T1000 (cell line): ENCODE data around the gene SP5.
A peak's percentile ranks its signal among the peaks of the same experiment; 100 is the strongest.
"Not testable (repeated sequence)": the region's sequence is repeated elsewhere in the genome, so short reads cannot be mapped to it uniquely, and the experiment has no call there.

Experiments
- DNase-seq: peaks from one replicate; lab custom pipeline; 2025; ENCODE audit warnings: mixed read lengths; lab: John Stamatoyannopoulos, UW

Gene SP5

GRCh38 chr2:170715062-170715931 lies at the start of gene SP5:
SP5 (plus strand) TSS chr2:170715337; CDS start chr2:170715513, 176 bp downstream.
- DNase-seq, result peak; percentile 35

DNA sequence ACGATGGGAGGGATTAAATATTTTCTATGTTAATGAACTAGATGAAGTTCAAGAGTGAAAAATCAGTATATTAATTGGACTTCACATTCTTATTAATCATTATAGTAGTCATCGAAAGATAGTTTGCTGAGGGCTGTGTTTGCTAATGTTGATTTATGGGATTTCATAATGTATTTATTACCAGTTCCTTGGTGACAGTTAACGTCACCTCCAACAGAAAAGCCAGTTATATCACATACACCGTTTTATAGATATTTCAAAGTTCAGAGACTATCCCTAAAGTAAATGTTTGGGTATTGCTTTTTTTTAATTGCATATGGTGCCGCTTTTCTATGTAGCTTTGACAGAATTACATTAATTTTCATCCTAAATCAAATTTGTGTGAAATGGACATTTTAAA lies 49.4 kb upstream of the SP5 start:
- DNase-seq, result no peak

GRCh38 chr2:170669909-170670308 lies 45.2 kb upstream of the SP5 start:
- no peak for DNase-seq

DNA sequence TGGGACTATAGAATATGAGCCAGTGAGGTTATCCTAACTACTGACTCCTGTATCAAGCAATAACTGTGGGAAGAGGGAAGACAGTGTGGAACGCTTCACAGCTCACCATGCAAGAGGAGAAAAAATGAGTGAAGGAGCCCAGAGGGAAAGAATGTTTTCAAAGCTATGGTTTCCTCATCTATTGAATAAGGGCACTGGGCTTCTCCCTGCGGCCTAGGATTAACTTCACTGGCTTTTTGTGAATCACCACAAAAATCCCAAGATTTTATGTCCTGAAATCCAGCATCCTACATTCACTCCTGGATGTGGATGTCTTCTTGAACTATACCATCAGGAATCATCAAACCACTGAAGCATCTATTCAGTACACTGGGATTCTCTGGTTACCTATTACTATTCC lies 44.5 kb upstream of the SP5 start:
- no peak for DNase-seq

GRCh38 chr2:170671079-170671478 lies 44.1 kb upstream of the SP5 start:
- DNase-seq, result no peak

DNA sequence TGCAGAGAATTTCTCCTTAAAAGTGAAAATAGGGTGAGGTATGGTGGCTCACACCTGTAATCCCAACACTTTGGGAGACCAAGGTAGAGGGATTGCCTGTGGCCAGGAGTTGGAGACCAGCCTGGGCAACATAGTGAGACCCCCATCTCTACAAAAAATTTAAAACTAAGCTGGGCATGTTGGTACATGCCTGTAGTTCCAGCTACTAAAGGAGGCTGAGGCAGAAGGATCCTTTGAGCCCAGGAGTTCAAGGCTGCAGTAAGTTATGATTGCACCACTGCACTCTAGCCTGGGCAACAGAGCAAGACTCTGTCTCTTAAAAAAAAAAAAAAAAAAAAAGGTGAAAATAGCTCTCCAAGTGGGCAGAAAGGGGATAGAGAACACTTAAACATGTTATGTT lies 40.9 kb upstream of the SP5 start:
- DNase-seq, result not testable (repeated sequence)

DNA sequence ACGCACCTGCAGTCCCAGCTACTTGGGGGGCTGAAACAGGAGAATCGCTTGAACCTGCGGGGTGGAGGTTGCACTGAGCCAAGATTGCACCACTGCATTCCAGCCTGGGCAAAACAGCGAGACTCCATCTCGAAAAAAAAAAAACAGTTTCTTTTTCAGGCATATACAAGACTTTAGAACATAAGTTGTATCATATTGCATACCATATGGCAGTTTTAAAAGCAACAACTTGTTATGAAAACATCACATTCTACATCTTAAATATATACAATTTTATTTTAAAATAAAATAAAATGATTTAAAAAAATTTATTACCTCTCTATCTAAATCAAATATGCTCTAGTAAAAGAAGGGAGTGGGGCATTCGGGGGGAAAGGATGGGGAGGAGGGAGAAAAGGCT lies 39.4 kb upstream of the SP5 start:
- no peak for DNase-seq

GRCh38 chr2:170679607-170680079 lies 35.5 kb upstream of the SP5 start:
- no peak for DNase-seq

- no peak for DNase-seq
These were observed 34.8 kb upstream of the SP5 start for GRCh38 chr2:170680172-170680941.

DNA sequence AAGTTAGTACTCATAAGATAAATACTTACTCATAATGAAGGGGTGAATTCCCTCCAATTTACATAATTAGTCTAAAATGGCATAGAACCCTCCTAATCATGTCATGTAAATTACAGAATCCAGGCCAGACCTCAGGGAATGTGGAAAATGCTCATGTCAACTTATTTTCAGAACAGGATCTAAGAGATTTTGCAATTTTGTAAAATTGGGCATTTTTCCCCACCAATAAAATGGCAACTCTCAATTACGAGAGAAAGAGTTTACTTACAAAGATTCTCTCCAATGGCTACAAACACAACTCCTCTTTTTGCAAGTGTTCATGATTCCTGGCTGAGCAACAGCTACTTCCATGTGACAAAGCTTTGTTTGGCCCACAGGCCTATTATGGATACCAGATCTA lies 33.8 kb upstream of the SP5 start:
- DNase-seq, result no peak

- no peak for DNase-seq
These were observed 29.5 kb upstream of the SP5 start for GRCh38 chr2:170685591-170685990.

DNA sequence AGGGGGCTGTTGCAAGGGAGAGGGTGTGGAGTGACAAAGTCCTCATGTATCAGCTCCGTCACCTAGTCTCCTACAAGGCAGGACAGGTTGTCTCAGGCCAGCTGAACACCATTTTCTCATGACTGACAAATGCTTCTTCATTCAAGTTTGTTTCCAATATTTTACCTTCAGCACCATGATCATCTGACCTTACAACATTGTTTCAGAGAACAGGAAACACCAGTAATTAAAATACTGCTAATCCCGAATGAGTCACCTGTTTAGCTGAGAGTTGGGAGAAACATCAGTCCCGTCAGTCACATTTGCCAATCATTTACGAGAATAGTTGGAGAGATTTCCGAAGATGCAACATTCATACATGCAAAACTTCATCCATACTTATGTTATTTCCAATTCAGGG lies 25.7 kb upstream of the SP5 start:
- no peak for DNase-seq

DNA sequence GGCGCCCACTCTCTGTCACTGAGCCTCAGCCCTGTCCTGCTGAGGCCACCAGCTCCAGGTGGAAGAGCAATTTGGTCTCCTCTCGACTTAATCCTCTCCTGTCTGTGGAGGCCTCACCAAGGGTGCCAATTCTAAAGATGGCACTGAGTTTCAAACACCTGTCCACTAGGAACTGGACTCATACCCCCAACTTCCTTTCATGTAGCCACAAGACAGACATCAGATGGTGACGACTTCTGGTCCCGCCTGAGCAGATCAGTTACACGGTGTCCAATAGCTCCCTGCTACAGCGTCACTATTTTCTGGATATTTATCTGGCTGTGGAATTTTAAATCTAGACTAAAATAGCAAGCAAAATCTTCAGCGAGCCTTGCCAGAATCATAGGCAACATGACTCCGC lies 24.5 kb upstream of the SP5 start:
- no peak for DNase-seq

- DNase-seq, result no peak
These were observed 20.8 kb upstream of the SP5 start for GRCh38 chr2:170694316-170694715.

- DNase-seq, result no peak
These were observed 19.4 kb upstream of the SP5 start for GRCh38 chr2:170695521-170696410.

DNA sequence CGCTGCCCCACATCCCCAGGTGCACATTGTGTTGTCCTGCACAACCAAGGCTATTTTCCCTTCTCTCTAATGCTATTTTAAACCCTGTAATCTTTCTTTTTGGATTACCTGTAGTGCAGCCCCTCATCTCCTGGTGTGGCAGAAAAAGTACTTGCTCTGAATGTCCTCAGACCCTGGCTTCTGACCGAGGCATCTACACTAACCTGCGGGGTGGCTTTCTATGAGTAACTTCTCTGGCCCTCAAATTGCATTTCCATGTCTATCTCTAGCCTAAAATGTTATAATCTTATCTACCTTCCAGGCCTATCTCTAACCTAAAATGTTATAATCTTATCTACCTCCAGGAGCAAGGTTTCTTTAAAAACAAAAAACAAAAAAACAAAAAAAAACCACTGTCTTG lies 18.2 kb upstream of the SP5 start:
- DNase-seq, result no peak

DNA sequence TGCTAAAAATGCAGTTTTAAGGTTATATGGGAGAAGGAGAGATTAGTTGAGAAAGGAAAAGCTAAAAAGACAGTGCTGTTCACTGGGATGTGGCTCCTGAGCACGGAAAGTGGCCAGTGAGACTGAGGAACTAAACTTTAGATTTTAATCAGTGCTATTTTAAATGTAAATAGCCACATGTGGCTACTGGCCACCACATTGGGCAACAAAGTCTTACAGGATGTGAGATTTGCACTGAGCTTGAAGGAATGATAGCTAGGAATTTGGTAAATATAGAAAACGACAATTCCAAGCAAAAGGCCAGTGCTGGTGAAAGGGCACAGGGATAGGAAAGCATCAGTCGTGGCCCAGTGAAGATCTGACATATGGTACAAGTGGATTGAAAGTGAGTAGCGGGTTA lies 14.1 kb upstream of the SP5 start:
- DNase-seq, result no peak

DNA sequence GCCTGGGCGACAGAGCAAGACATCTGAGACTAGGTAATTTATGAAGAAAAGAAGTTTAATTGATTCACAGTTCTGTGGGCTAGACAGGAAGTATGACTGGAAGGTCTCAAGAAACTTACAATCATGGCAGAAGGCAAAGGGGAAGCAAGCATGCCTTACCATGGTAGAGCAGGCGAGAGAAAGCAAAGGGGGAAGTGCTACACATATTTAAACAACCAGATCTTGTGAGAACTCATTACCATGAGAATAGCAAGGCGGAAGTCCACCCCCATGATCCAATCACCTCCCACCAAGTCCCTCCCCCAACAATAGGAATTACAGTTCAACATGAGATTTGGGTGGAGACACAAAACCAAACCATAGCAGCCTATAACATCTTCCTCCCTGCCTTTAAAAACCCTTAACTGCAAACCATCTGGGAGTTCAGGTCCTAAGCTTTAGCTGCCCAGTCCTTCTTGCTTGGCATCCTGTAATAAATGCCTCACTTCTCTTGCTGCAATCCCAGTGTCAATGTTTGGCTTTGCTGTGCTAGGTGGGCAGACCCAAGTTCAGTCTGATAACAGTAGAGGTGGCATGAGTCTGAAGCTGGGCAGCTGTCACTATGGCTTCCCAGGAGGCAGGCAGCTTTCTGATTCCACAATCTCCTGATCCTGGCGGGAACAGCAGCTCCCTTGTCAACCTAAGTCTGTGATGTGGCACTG lies 11.2 kb upstream of the SP5 start:
- DNase-seq, result no peak

DNA sequence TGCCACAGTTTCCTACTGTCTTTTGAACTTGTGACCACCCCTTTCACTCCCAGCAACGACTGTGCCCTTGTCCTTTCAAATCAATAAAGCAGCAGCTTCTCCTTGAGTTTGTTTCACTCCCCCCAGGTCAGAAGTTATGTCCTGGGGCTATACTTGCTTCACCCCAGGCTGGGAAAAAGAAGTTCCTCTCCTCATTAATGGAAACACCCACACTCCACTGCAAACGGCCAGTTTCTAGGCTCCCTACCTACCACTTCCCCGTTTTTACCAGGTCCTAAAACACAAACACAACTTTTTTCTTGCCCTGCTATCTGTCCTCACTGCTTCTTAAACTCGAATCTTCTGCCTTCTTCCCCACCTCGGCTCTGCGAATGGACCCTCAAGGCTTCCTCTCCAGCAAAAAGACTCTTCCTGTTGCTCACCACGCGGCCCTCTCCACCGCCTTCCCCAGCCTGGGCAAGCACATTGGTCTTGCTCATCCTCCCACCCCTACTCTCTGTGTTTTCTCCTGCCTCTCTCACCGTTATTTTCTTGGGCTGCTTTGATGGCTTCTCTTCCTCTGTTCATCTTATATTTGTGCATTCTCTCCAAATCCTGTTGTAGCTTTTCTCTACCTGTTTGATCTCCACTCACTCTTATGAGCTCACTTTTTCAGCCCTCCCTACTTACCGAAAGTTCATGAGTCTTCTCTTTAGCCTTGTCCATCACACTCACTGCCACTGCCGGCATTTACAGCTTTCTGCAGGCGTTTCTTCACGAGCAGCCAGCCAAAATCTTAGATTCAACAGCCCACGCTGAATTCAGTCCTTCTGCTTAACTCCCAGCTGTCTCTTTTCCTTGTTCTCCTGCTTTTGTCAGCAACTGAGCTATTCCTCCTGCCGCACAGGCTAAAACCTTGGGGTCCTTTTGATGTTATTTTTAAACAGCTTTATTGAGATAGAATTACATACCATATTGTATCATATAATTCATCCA lies 7.0 kb upstream of the SP5 start:
- DNase-seq, result no peak

DNA sequence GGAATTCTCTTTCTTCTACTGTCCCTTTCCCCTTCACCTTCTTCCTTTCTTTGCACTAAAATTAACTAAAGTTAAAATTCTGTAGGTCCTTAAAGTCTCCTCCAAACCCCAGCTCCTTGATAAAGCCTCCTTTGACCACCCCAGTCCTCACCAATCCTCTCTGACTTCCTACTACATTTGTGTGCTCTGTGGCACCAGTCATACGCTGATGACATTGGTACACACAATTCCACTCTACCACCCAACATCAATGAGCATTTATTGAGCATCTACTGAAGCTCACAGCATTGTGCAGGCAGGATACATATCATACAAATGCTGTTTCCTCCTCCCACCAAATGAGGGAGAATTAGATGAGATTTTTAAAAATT lies 4.5 kb upstream of the SP5 start:
- DNase-seq, result no peak
